ENCODE results near the gene RTL10.

The RTL10 gene

GRCh38 chr22:19890502-19891316 lies 36.0 kb upstream of the RTL10 start (continued):
- no peak for TF ChIP-seq ZSCAN23 (tag by site-specific recombination; IDR thresholded peaks at IDR 0.05)
- no peak for TF ChIP-seq TRIM28 (IDR thresholded peaks at IDR 0.05; ENCODE audit: borderline replicate concordance, low read length)

GRCh38 chr22:19889951-19890350 lies 35.3 kb upstream of the RTL10 start:
- ChIA-PET POLR2A (interaction anchor here (0.6 kb wide), 1 partner anchor 31 kb away, joined by 3 read pairs; no protein-coding TSS in a partner anchor), CTCF (interaction anchor here (1.7 to 2.0 kb wide), 2 partner anchors 21 to 159 kb away, joined by 11 to 13 read pairs; no protein-coding TSS in a partner anchor)
- TF ChIP-seq AEBP2 (tag by site-specific recombination; IDR thresholded peaks at IDR 0.05; ENCODE audit: borderline replicate concordance), result no peak
- TF ChIP-seq ZNF223 (tag by site-specific recombination; IDR thresholded peaks at IDR 0.05), result no peak
- TF ChIP-seq ZNF280C (tag by site-specific recombination; IDR thresholded peaks at IDR 0.05), result no peak
- TF ChIP-seq ZBTB48 (tag by site-specific recombination; IDR thresholded peaks at IDR 0.05), result no peak
- TF ChIP-seq ZNF529 (tag by site-specific recombination; IDR thresholded peaks at IDR 0.05; ENCODE audit: insufficient replicate concordance), result no peak
- no peak for TF ChIP-seq ZNF707 (tag by site-specific recombination; IDR thresholded peaks at IDR 0.05)
- TF ChIP-seq OVOL3 (tag by site-specific recombination; IDR thresholded peaks at IDR 0.05), result no peak
- no peak for TF ChIP-seq REST (tag by site-specific recombination; IDR thresholded peaks at IDR 0.05)
- no peak for TF ChIP-seq ZNF239 (tag by site-specific recombination; IDR thresholded peaks at IDR 0.05)
- TF ChIP-seq SP2 (tag by site-specific recombination; IDR thresholded peaks at IDR 0.05), result no peak
- Histone ChIP-seq H3K27ac (ENCODE audit: extremely low read depth, low read depth, low read length) (no peak overlapping the region), H3K4me3 (ENCODE audit: low read depth, low read length) (no peak overlapping the region), H3K36me3 (ENCODE audit: control insufficient read depth in 2 of 2, insufficient read depth in 1 of 2, low read length in 2 of 2) (peaks cover 0 to 11% of the 10 kb centered on the region in 2 experiments; a peak in 1 of 3 replicates), H3K9me3 (ENCODE audit: control insufficient read depth, insufficient read depth, low read depth, low read length) (no peaks in the 10 kb centered on the region), H3K4me1 (ENCODE audit: control insufficient read depth, insufficient read depth, low read length) (peaks cover 7% of the 10 kb centered on the region)

- H3K36me3 ChIP-seq (ENCODE audit: control insufficient read depth in 2 of 2, insufficient read depth in 1 of 2, low read length in 2 of 2), result no peaks in the 10 kb centered on the region
- H3K4me1 ChIP-seq (ENCODE audit: control insufficient read depth, insufficient read depth, low read length), result peaks cover 7% of the 10 kb centered on the region
- H3K4me3 ChIP-seq (ENCODE audit: low read depth, low read length), result no peak overlapping the region
- no peaks in the 10 kb centered on the region for H3K9me3 ChIP-seq (ENCODE audit: control insufficient read depth, insufficient read depth, low read depth, low read length)
- ChIA-PET CTCF (interaction anchor here (1.7 to 2.2 kb wide), 2 partner anchors 22 to 158 kb away, joined by 5 to 9 read pairs; no protein-coding TSS in a partner anchor), POLR2A (interaction anchor here (1.0 to 1.1 kb wide), 2 partner anchors 33 kb away, joined by 3 read pairs; partner anchors contain the start of genes GNB1L and RTL10)
- H3K27ac ChIP-seq (ENCODE audit: extremely low read depth, low read depth, low read length), result no peak overlapping the region
- TF ChIP-seq FEZF1 (tag by site-specific recombination; IDR thresholded peaks at IDR 0.05) (no peak), ZNF311 (tag by site-specific recombination; IDR thresholded peaks at IDR 0.05; ENCODE audit: borderline replicate concordance) (no peak), ZNF518A (tag by site-specific recombination; conservative IDR thresholded peaks at IDR 0.05; ENCODE audit: low read depth) (no peak), KLF8 (tag by site-specific recombination; IDR thresholded peaks at IDR 0.05) (no peak), SCRT1 (tag by site-specific recombination; IDR thresholded peaks at IDR 0.05; ENCODE audit: borderline replicate concordance) (no peak), ZFHX2 (tag by site-specific recombination; conservative IDR thresholded peaks at IDR 0.05) (peak; percentile 63), ZNF629 (tag by site-specific recombination; IDR thresholded peaks at IDR 0.05) (no peak)
Observed at GRCh38 chr22:19888131-19888746, 33.6 kb upstream of the RTL10 start.
